ENCODE results near the gene TCF7L2. TPM values are rescaled to one million over a fixed set of nuclear protein-coding genes. Genes with fewer than 3 reads are reported as not detected.
A peak's percentile ranks its signal among the peaks of the same experiment; 100 is the strongest.

Gene TCF7L2
- total RNA-seq = 103 and 109 TPM in 2 replicates
- long read RNA-seq, partial matches to known transcripts = 4 of 33 reads
- long read RNA-seq, other reads (novel, unspliced or antisense) = 29 of 33 reads

- H3K36me3 Mint-ChIP-seq (ENCODE audit: insufficient read depth) = peaks cover 2% of the 10 kb centered on the region
- peaks cover 49% of the 10 kb centered on the region for H3K4me1 Mint-ChIP-seq (ENCODE audit: low read depth)
- peak; percentile 84 for DNase-seq (ENCODE audit: low spot score, unreplicated experiment)
- H3K4me3 Mint-ChIP-seq (ENCODE audit: low read depth) = peak within 1 kb of the TSS; percentile 97
- H3K27me3 Mint-ChIP-seq = no peaks in the 10 kb centered on the region
- H3K27ac Mint-ChIP-seq = peak within 1 kb of the TSS; percentile 99
- no peaks in the 10 kb centered on the region for H3K9me3 Mint-ChIP-seq (ENCODE audit: low read depth)
- no peak for TF ChIP-seq CTCF (IDR thresholded peaks at IDR 0.05; ENCODE audit: unreplicated experiment)
Measured at GRCh38 chr10:112949875-112950507, at the start of gene TCF7L2. TSS of gene TCF7L2 (plus strand) at chr10:112950247. CDS start at chr10:112950757, 510 bp downstream.

- H3K4me1 Mint-ChIP-seq (ENCODE audit: low read depth) = peaks cover 22% of the 10 kb centered on the region
- TF ChIP-seq CTCF (IDR thresholded peaks at IDR 0.05; ENCODE audit: unreplicated experiment) = no peak
- H3K36me3 Mint-ChIP-seq (ENCODE audit: insufficient read depth) = no peaks in the 10 kb centered on the region
- no peaks in the 10 kb centered on the region for H3K9me3 Mint-ChIP-seq (ENCODE audit: low read depth)
- no peak overlapping the region for H3K27ac Mint-ChIP-seq
- H3K4me3 Mint-ChIP-seq (ENCODE audit: low read depth) = no peak overlapping the region
- DNase-seq (ENCODE audit: low spot score, unreplicated experiment) = no peak
- no peaks in the 10 kb centered on the region for H3K27me3 Mint-ChIP-seq
Measured at GRCh38 chr10:112902730-112903129, 47.3 kb upstream of the TCF7L2 start.

DNA sequence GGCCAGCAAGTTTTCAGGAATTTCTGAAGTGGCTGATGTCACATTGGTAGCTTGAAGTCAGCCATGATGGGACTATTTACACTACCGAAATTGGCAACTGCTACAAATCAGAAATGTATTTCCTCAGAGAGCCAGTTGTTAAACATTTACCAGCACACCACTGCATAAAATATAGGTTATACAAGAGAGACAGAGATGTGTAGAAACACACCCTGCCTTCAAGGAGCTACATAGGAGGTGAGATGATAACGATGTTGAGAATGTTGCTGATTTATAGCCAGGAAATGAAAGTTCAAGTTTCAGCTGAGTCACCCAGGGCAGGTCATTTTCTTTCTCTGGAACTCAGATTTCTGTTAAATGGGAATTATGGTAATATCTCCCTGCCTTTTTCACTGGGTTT is 46.0 kb upstream of the TCF7L2 start:
- H3K27ac Mint-ChIP-seq = no peak overlapping the region
- H3K4me1 Mint-ChIP-seq (ENCODE audit: low read depth) = peaks cover 16% of the 10 kb centered on the region
- no peaks in the 10 kb centered on the region for H3K36me3 Mint-ChIP-seq (ENCODE audit: insufficient read depth)
- H3K4me3 Mint-ChIP-seq (ENCODE audit: low read depth) = no peak overlapping the region
- H3K9me3 Mint-ChIP-seq (ENCODE audit: low read depth) = no peaks in the 10 kb centered on the region
- no peaks in the 10 kb centered on the region for H3K27me3 Mint-ChIP-seq
- TF ChIP-seq CTCF (IDR thresholded peaks at IDR 0.05; ENCODE audit: unreplicated experiment) = no peak
- no peak for DNase-seq (ENCODE audit: low spot score, unreplicated experiment)

DNA sequence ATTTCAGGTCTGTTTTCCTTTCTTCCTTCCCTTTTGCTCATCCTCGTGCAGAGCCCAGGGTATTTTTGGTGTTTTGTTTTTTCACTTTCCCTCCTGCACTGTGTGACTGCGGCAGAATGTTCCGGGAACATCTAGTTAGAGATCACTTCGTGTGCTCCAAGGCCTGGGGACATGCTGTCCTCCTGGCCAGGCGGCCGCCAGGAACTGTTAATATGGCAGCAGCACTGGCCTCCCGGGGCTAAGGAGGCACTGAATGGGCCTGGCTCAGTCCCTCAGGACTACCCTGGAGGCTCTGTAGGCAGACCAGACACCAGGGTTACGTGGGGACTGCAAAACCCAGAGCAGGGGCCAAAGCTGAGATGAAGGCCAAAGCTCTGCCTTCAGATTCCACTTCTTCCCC is 43.1 kb upstream of the TCF7L2 start:
- no peak for TF ChIP-seq CTCF (IDR thresholded peaks at IDR 0.05; ENCODE audit: unreplicated experiment)
- Mint-ChIP-seq H3K9me3 (ENCODE audit: low read depth) (no peaks in the 10 kb centered on the region), H3K27ac (no peak overlapping the region)

DNA sequence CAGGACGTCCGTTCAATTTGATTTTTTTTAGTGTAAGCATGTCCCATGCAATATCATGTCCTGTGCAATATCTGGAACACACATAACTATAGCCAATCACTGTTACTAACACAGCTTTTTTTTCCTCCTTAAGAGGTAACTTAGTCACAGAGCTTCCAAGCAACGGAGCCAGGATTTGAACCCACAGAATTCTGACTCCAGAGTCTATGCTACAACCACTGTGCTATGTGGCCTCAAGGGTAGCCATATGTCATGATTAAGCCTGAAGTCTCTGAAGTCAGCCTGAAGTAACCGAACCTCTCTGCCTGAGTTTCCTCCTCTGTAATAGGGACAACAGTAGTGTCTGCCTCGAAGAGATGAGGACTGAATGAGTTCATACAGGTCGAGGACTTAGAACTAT is 42.2 kb upstream of the TCF7L2 start:
- no peaks in the 10 kb centered on the region for H3K9me3 Mint-ChIP-seq (ENCODE audit: low read depth)
- no peak for DNase-seq (ENCODE audit: low spot score, unreplicated experiment)
- TF ChIP-seq CTCF (IDR thresholded peaks at IDR 0.05; ENCODE audit: unreplicated experiment) = no peak
- H3K36me3 Mint-ChIP-seq (ENCODE audit: insufficient read depth) = no peaks in the 10 kb centered on the region
- H3K27me3 Mint-ChIP-seq = no peaks in the 10 kb centered on the region
- H3K27ac Mint-ChIP-seq = no peak overlapping the region
- H3K4me1 Mint-ChIP-seq (ENCODE audit: low read depth) = no peaks in the 10 kb centered on the region
- H3K4me3 Mint-ChIP-seq (ENCODE audit: low read depth) = no peak overlapping the region

More for the DNA sequence above, 43.1 kb upstream of the TCF7L2 start:
- Mint-ChIP-seq H3K36me3 (ENCODE audit: insufficient read depth) (no peaks in the 10 kb centered on the region), H3K4me3 (ENCODE audit: low read depth) (no peak overlapping the region), H3K4me1 (ENCODE audit: low read depth) (peaks cover 2% of the 10 kb centered on the region), H3K27me3 (no peaks in the 10 kb centered on the region)
- DNase-seq (ENCODE audit: low spot score, unreplicated experiment) = no peak
